MG63 (cell line): ENCODE data around the gene FRMD8. TPM values are rescaled to one million over a fixed set of nuclear protein-coding genes. Genes with fewer than 3 reads are reported as not detected.

Experiments
- DNase-seq: peaks from one replicate; pipeline ENCODE4 v3.0.0-alpha.2; 2020
- H3K27me3 ChIP-seq: fragments of 250-450 bp; sonication (Bioruptor Pico); 2 replicates; pipeline ENCODE4 v1.5.1; 2020; ENCODE audit warnings: mild to moderate bottlenecking, moderate library complexity
- H3K36me3 ChIP-seq: fragments of 250-450 bp; sonication (Bioruptor Pico); 2 replicates; pipeline ENCODE4 v1.5.1; 2020; ENCODE audit warnings: mild to moderate bottlenecking, moderate library complexity
- H3K4me3 ChIP-seq: fragments of 250-450 bp; sonication (Bioruptor Pico); 2 replicates; pipeline ENCODE4 v1.5.1; 2020; ENCODE audit warnings: mild to moderate bottlenecking, moderate library complexity
- H3K9me3 ChIP-seq: fragments of 250-450 bp; sonication (Bioruptor Pico); 2 replicates; pipeline ENCODE4 v1.5.1; 2020; ENCODE audit warnings: mild to moderate bottlenecking, moderate library complexity
- total RNA-seq: library from RNA; depleted of rRNA; stranded (reverse); fragments of >200 nt; shearing (Covaris generic); gene quantifications from 2 replicates; pipeline ENCODE4 v1.2.3, GENCODE V29; 2014; ENCODE audit warnings: low replicate concordance; rRNA removed

The FRMD8 gene
- 25.9 and 44.1 TPM in 2 replicates for total RNA-seq

DNA sequence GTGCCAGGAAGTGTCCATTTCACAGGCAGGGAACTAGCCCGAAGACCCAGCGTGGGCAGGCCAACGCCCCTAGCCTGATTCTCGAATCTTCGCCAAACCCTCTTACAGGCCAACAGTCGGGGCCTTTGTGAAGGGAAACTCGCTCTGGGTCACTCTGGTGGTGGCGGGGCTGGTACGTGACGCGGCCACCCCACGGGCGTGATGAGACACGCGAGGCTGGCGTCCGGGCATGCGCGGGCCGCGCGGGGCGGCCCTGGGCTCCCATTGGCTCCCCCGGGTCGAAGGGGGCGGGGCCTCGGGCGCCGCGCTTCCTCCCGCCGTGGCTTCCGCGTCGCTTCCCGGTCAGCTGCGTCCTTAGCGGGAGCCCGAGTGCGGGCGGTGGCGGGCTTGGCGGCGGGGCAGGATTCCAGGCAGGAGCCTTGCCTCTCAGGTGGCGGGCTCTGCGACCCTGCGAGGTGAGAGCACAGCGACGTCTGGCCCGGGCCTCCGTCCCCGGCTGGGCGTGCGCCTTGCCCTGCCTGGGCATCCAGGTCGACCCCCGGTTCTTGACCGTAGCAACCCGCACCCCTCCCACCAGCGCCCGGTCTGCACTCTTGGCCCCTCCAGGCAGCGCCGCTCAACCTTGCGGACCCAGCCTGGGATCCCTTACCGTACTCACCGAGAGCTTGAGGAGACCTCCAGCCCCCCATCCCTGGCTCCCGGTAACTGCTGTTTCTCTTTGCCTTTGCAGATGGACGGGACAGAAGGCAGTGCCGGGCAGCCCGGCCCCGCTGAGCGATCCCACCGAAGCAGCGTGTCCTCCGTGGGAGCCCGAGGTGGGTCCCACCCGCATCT is at the start of gene FRMD8:
Gene FRMD8, plus strand, starts transcription at position 331 of the 834 bp plus-strand sequence. Its CDS starts 400 bp downstream, at position 731.
- Histone ChIP-seq H3K4me3 (peak within 1 kb of the TSS; percentile 89), H3K9me3 (no peaks in the 10 kb centered on the region), H3K27me3 (no peaks in the 10 kb centered on the region), H3K36me3 (peaks cover 19% of the 10 kb centered on the region)
- DNase-seq: peak; percentile 84

- DNase-seq: no peak
- Histone ChIP-seq H3K36me3 (peaks cover 58% of the 10 kb centered on the region), H3K27me3 (no peaks in the 10 kb centered on the region), H3K4me3 (no peak overlapping the region), H3K9me3 (no peaks in the 10 kb centered on the region)
Measured at GRCh38 chr11:65338676-65339075, 47.8 kb upstream of the FRMD8 start.

GRCh38 chr11:65340226-65340625 is 46.2 kb upstream of the FRMD8 start:
- H3K36me3 ChIP-seq: peaks cover 67% of the 10 kb centered on the region
- H3K9me3 ChIP-seq: no peaks in the 10 kb centered on the region
- DNase-seq: no peak
- H3K4me3 ChIP-seq: no peak overlapping the region
- H3K27me3 ChIP-seq: no peaks in the 10 kb centered on the region

- Histone ChIP-seq H3K4me3 (no peak overlapping the region), H3K9me3 (no peaks in the 10 kb centered on the region), H3K36me3 (peaks cover 74% of the 10 kb centered on the region), H3K27me3 (no peaks in the 10 kb centered on the region)
- DNase-seq: no peak
Measured at GRCh38 chr11:65341856-65342255, 44.6 kb upstream of the FRMD8 start.

- Histone ChIP-seq H3K27me3 (peaks cover 2% of the 10 kb centered on the region), H3K9me3 (no peaks in the 10 kb centered on the region), H3K36me3 (peaks cover 37% of the 10 kb centered on the region), H3K4me3 (no peak overlapping the region)
- no peak for DNase-seq
Measured at GRCh38 chr11:65351511-65351910, 34.9 kb upstream of the FRMD8 start.

DNA sequence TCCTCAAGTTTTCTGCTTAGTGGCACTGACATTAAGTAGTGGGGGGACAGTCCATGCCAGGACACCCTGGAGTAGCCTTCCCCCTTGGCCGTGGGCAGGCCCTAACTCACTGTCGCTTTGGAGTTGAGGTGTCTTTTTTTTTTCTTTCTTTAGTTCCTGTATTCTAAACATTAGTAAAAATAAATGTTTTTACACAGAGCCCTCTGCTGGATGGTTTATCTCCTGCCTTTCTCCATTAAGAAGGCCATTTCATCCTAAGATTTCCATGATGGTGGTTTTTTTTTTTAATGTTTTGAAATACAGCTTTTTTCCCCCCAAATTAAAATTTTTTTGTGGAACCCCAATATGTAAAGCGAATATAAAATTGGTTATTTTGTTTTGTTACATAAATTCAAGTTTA is 33.7 kb upstream of the FRMD8 start:
- no peak overlapping the region for H3K4me3 ChIP-seq
- DNase-seq: no peak
- peaks cover 2% of the 10 kb centered on the region for H3K27me3 ChIP-seq
- H3K36me3 ChIP-seq: peaks cover 27% of the 10 kb centered on the region
- H3K9me3 ChIP-seq: no peaks in the 10 kb centered on the region

DNA sequence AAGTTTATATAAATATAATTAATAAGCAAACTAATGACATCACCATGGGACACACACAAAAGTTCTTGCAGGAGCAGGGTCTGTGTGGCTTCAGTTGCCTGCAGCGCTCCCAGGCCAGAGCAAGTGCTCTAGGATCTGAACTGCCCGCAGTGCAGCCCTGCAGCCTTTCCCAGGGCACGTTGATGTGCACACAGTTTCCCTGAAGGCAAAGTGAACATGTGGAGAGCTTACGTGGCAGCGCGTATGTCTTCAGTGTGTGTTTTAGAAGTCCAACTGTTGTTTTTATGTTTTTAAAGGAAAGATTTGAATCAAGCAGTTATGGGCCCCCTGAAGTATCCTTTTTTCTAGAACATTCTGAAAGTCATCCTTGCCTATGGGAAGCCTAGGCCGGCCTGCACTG is 33.1 kb upstream of the FRMD8 start:
- H3K36me3 ChIP-seq: peaks cover 23% of the 10 kb centered on the region
- no peak overlapping the region for H3K4me3 ChIP-seq
- DNase-seq: no peak
- H3K27me3 ChIP-seq: peaks cover 2% of the 10 kb centered on the region
- H3K9me3 ChIP-seq: no peaks in the 10 kb centered on the region

GRCh38 chr11:65353900-65354264 is 32.6 kb upstream of the FRMD8 start:
- H3K4me3 ChIP-seq: peak overlapping the region; percentile 48
- peaks cover 19% of the 10 kb centered on the region for H3K36me3 ChIP-seq
- no peak for DNase-seq
- H3K9me3 ChIP-seq: no peaks in the 10 kb centered on the region
- H3K27me3 ChIP-seq: peaks cover 2% of the 10 kb centered on the region

DNA sequence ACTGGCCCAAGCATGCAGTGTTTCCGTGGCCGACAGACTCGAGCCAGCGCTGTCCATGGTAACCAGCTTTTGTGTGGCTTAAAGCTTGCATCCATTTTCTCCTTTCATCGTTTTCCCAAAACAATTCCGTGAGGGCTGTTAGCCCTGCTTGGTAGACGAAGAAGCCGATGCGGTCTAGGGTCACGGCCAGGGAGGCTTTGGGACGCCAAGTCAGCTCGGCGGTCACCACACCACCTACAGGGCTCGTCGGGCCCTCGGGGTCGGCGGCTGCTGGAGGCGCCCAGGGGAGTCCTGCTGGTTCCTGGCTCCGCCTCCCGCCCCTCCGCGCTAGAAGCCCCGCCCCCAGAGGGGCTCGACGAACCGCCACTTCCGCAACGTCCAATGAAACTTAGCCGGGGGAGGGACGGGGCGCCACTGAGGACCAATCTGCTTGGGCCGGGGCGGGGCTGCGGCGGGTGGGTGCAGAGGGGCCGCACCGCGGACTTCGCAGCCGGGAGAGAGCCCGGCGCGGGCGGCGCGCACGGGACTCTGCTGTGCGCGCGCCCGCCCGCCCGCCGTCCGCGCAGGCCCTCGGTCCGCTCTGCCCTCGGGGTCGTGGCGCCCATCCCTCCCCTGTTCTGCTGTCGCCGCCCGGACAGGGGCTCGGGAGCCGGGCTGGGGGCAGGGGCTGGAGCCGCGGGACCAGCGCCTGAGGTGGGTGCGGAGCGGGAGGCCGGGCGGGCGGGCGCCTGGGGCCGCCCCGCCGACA is 32.0 kb upstream of the FRMD8 start, which contains the start of gene TIGD3:
Gene TIGD3, plus strand, starts transcription at position 487 of the 748 bp plus-strand sequence. CDS start 1,058 bp downstream, outside the sequence.
- Histone ChIP-seq H3K36me3 (peaks cover 14% of the 10 kb centered on the region), H3K4me3 (peak within 1 kb of the TSS; percentile 48), H3K27me3 (peaks cover 2% of the 10 kb centered on the region), H3K9me3 (no peaks in the 10 kb centered on the region)
- DNase-seq: peak; percentile 97

GRCh38 chr11:65355013-65355775 is 31.2 kb upstream of the FRMD8 start:
- Histone ChIP-seq H3K27me3 (peaks cover 2% of the 10 kb centered on the region), H3K36me3 (peaks cover 11% of the 10 kb centered on the region), H3K4me3 (peak overlapping the region; percentile 48), H3K9me3 (no peaks in the 10 kb centered on the region)
- no peak for DNase-seq

- no peak overlapping the region for H3K4me3 ChIP-seq
- peaks cover 2% of the 10 kb centered on the region for H3K27me3 ChIP-seq
- H3K9me3 ChIP-seq: no peaks in the 10 kb centered on the region
- no peak for DNase-seq
- peaks cover 11% of the 10 kb centered on the region for H3K36me3 ChIP-seq
Measured at GRCh38 chr11:65355776-65356393, 30.6 kb upstream of the FRMD8 start.

DNA sequence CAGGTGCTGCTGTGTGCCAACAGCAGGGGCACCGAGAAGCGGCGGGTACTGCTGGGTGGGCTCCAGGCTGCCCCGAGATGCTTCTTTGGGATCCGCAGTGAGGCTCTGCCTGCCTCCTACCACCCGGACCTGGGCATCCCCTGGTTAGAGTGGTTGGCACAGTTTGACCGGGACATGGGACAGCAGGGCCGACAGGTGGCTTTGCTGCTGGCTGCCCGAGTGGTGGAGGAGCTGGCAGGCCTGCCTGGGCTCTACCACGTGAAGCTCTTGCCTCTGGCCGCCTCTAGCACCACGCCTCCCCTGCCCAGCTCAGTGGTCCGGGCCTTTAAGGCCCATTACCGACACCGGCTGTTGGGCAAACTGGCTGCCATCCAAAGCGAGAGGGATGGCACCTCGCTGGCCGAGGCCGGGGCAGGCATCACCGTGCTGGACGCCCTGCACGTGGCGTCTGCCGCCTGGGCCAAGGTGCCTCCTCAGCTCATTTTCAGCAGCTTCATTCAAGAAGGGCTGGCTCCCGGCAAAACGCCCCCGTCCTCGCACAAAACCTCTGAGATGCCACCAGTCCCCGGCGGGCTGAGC is 30.0 kb upstream of the FRMD8 start:
- peaks cover 2% of the 10 kb centered on the region for H3K27me3 ChIP-seq
- DNase-seq: no peak
- H3K4me3 ChIP-seq: no peak overlapping the region
- peaks cover 11% of the 10 kb centered on the region for H3K36me3 ChIP-seq
- H3K9me3 ChIP-seq: no peaks in the 10 kb centered on the region

DNA sequence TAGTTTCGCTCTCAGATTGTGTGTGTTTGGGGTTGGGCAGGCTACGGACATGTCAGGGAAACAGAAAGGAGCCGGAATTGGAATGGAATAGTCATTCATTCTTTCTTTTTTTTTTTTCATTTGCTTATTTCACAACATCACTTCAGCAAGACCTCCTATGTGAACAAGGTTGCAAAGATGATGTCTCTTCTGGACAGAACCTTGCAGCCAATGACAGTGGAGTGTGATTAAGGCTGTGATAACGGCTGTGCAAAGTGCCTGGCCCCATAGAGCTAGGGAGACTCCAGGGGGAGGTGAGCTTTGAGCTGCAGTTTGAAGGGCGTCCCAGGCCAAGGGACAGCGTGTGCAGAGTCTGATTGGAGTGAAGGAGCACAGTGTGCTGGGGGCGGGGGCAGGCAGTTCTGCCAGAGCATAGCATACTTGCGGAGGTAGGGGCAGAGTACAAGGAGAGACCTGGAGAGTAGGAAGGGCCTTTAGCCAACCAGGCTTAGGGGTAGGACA is 28.5 kb upstream of the FRMD8 start:
- Histone ChIP-seq H3K36me3 (peaks cover 5% of the 10 kb centered on the region), H3K9me3 (no peaks in the 10 kb centered on the region), H3K27me3 (peaks cover 2% of the 10 kb centered on the region), H3K4me3 (no peak overlapping the region)
- no peak for DNase-seq

DNA sequence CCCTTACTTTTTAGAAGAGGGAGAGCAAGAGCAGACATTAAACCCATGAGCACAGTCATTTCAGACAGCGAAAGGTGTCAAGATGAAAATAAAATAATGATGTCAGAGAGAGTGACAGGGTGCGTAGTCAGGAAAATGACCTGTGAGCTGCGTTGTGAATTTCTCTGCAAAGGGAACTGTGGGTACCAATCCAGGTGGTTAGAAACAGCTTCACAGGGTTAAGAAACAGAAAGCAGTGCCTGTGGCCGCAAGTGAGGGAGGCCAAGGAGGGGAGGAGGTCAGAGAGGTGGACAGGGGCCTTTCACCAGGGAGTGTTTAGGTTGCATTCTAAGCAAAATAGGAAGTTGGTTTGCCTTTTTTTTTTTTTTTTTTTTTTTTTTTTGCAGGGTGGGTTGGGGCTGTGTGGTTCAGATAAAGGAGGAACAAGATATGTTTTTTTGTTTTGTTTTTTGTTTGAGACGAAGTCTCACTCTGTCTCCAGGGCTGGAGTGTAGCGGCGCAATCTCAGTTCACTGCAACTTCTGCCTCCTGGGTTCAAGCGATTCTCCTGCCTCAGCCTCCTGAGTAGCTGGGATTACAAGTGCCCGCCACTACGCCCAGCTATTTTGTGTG is 24.0 kb upstream of the FRMD8 start:
- Histone ChIP-seq H3K27me3 (no peaks in the 10 kb centered on the region), H3K36me3 (no peaks in the 10 kb centered on the region), H3K9me3 (no peaks in the 10 kb centered on the region), H3K4me3 (no peak overlapping the region)
- DNase-seq: no peak

- no peak for DNase-seq
- no peaks in the 10 kb centered on the region for H3K9me3 ChIP-seq
- H3K27me3 ChIP-seq: no peaks in the 10 kb centered on the region
- no peak overlapping the region for H3K4me3 ChIP-seq
- no peaks in the 10 kb centered on the region for H3K36me3 ChIP-seq
Measured at GRCh38 chr11:65362966-65363365, 23.5 kb upstream of the FRMD8 start.

DNA sequence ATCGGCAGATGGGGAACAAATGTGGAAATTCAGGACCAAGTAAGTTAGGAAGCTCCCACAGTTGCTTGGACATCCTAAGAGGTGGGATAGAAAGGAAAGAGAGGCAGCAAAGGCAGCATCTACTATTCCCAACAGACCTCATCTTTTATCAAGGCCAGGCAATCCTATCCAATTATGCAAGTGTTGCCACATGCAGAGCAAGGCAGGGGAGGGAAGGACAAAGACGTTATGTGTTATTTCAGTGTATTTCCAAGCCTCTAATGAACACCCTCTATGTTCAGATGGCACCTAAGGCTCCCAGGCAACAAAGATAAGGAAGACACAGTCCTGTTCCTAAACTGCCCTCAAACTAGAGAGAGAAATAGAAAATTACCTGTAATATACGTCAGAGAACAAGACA is 22.7 kb upstream of the FRMD8 start:
- Histone ChIP-seq H3K9me3 (no peaks in the 10 kb centered on the region), H3K27me3 (no peaks in the 10 kb centered on the region), H3K36me3 (no peaks in the 10 kb centered on the region), H3K4me3 (no peak overlapping the region)
- DNase-seq: no peak
